ENCODE measurements around the gene MYO1E.

DNA sequence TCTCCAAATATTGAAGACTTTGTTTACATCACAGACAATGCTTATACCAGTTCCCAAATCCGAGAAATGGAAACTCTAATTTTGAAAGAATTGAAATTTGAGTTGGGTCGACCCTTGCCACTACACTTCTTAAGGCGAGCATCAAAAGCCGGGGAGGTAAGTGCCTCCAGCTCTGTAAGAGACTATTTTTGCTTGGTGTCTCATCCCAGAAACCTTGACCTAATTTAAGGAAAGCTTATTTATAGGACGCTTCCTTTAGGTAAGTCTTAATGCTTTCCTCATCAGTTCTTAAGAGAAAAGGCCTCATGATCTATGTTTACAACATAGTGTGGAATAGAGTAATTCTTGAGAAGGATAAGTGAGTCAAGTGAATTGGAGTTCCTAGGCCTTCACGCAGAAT lies 255.9 kb downstream of the MYO1E start:
- TF ChIP-seq CTCF (IDR thresholded peaks at IDR 0.05; ENCODE audit: low read depth, low read length, poor library complexity, severe bottlenecking) (no peak), EZH2phosphoT487 (IDR thresholded peaks at IDR 0.05; ENCODE audit: borderline replicate concordance, low read length) (no peak)
